ENCODE measurements around the gene COL16A1.
A peak's percentile ranks its signal among the peaks of the same experiment; 100 is the strongest.

COL16A1 gene

GRCh38 chr1:31705080-31705866 lies 1.5 kb upstream of the COL16A1 start (continued):
- TF ChIP-seq ZNF404 (tag by site-specific recombination; IDR thresholded peaks at IDR 0.05) (no peak), PRDM4 (tag by site-specific recombination; IDR thresholded peaks at IDR 0.05) (no peak), PRDM1 (tag by site-specific recombination; IDR thresholded peaks at IDR 0.05) (no peak), ZFP41 (tag by site-specific recombination; IDR thresholded peaks at IDR 0.05; ENCODE audit: borderline replicate concordance) (no peak), ZBTB11 (tag by site-specific recombination; conservative IDR thresholded peaks at IDR 0.05; ENCODE audit: low read depth) (no peak), ZNF473 (tag by site-specific recombination; IDR thresholded peaks at IDR 0.05) (no peak), KLF1 (tag by site-specific recombination; IDR thresholded peaks at IDR 0.05) (peak; percentile 58), ZNF488 (tag by site-specific recombination; IDR thresholded peaks at IDR 0.05) (no peak), SP2 (tag by site-specific recombination; IDR thresholded peaks at IDR 0.05) (no peak; the same call in 1 of the 2 replicates), YY1 (tag by site-specific recombination; IDR thresholded peaks at IDR 0.05) (no peak), ZNF362 (tag by site-specific recombination; IDR thresholded peaks at IDR 0.05) (no peak), ZNF449 (tag by site-specific recombination; IDR thresholded peaks at IDR 0.05) (no peak), ZBTB26 (tag by site-specific recombination; optimal IDR thresholded peaks at IDR 0.05) (no peak), ZNF23 (tag by site-specific recombination; IDR thresholded peaks at IDR 0.05; ENCODE audit: borderline replicate concordance) (no peak), EGR2 (tag by site-specific recombination; IDR thresholded peaks at IDR 0.05; ENCODE audit: low read depth) (peak; percentile 65)
- TF ChIP-seq, protein P1, sequence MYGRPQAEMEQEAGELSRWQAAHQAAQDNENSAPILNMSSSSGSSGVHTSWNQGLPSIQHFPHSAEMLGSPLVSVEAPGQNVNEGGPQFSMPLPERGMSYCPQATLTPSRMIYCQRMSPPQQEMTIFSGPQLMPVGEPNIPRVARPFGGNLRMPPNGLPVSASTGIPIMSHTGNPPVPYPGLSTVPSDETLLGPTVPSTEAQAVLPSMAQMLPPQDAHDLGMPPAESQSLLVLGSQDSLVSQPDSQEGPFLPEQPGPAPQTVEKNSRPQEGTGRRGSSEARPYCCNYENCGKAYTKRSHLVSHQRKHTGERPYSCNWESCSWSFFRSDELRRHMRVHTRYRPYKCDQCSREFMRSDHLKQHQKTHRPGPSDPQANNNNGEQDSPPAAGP (tag by site-specific recombination; IDR thresholded peaks at IDR 0.05) = no peak
- TF ChIP-seq, protein P2, sequence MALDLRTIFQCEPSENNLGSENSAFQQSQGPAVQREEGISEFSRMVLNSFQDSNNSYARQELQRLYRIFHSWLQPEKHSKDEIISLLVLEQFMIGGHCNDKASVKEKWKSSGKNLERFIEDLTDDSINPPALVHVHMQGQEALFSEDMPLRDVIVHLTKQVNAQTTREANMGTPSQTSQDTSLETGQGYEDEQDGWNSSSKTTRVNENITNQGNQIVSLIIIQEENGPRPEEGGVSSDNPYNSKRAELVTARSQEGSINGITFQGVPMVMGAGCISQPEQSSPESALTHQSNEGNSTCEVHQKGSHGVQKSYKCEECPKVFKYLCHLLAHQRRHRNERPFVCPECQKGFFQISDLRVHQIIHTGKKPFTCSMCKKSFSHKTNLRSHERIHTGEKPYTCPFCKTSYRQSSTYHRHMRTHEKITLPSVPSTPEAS (tag by site-specific recombination; IDR thresholded peaks at IDR 0.05) = no peak
- TF ChIP-seq, protein P3, sequence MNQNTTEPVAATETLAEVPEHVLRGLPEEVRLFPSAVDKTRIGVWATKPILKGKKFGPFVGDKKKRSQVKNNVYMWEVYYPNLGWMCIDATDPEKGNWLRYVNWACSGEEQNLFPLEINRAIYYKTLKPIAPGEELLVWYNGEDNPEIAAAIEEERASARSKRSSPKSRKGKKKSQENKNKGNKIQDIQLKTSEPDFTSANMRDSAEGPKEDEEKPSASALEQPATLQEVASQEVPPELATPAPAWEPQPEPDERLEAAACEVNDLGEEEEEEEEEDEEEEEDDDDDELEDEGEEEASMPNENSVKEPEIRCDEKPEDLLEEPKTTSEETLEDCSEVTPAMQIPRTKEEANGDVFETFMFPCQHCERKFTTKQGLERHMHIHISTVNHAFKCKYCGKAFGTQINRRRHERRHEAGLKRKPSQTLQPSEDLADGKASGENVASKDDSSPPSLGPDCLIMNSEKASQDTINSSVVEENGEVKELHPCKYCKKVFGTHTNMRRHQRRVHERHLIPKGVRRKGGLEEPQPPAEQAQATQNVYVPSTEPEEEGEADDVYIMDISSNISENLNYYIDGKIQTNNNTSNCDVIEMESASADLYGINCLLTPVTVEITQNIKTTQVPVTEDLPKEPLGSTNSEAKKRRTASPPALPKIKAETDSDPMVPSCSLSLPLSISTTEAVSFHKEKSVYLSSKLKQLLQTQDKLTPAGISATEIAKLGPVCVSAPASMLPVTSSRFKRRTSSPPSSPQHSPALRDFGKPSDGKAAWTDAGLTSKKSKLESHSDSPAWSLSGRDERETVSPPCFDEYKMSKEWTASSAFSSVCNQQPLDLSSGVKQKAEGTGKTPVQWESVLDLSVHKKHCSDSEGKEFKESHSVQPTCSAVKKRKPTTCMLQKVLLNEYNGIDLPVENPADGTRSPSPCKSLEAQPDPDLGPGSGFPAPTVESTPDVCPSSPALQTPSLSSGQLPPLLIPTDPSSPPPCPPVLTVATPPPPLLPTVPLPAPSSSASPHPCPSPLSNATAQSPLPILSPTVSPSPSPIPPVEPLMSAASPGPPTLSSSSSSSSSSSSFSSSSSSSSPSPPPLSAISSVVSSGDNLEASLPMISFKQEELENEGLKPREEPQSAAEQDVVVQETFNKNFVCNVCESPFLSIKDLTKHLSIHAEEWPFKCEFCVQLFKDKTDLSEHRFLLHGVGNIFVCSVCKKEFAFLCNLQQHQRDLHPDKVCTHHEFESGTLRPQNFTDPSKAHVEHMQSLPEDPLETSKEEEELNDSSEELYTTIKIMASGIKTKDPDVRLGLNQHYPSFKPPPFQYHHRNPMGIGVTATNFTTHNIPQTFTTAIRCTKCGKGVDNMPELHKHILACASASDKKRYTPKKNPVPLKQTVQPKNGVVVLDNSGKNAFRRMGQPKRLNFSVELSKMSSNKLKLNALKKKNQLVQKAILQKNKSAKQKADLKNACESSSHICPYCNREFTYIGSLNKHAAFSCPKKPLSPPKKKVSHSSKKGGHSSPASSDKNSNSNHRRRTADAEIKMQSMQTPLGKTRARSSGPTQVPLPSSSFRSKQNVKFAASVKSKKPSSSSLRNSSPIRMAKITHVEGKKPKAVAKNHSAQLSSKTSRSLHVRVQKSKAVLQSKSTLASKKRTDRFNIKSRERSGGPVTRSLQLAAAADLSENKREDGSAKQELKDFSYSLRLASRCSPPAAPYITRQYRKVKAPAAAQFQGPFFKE (tag by site-specific recombination; IDR thresholded peaks at IDR 0.05; ENCODE audit: borderline replicate concordance) = no peak
